ENCODE measurements around the gene CST9. TPM values are rescaled to one million over a fixed set of nuclear protein-coding genes. Genes with fewer than 3 reads are reported as not detected.
A peak's percentile ranks its signal among the peaks of the same experiment; 100 is the strongest.

The CST9 gene
- total and polyA plus RNA-seq, 2 of the 13 experiments (the other 11 are each of a cell fraction or from before 2014, with no cell fraction given) = 0.07 TPM; not detected in 1

- TF ChIP-seq RARA (CRISPR knock-in tag; IDR thresholded peaks at IDR 0.05) (peak; percentile 45; the same call in 1 of the 2 replicates), ONECUT2 (CRISPR knock-in tag; IDR thresholded peaks at IDR 0.05) (no peak), SIX1 (CRISPR knock-in tag; IDR thresholded peaks at IDR 0.05; ENCODE audit: borderline replicate concordance) (no peak), CHD4 (IDR thresholded peaks at IDR 0.05; ENCODE audit: borderline replicate concordance, low read length) (no peak), RAD21 (CRISPR knock-in tag; IDR thresholded peaks at IDR 0.05) (no peak), MLLT10 (CRISPR knock-in tag; IDR thresholded peaks at IDR 0.05) (no peak), SIN3B (IDR thresholded peaks at IDR 0.05; ENCODE audit: low read length) (0 out of 2 replicates have a peak, but pooled peaks have one; percentile 40), SKI (IDR thresholded peaks at IDR 0.05; ENCODE audit: partially characterized antibody) (peak; percentile 74), ZNF263 (CRISPR knock-in tag; IDR thresholded peaks at IDR 0.05) (peak; percentile 74; the same call in 1 of the 2 replicates), CENPBD1 (CRISPR knock-in tag; IDR thresholded peaks at IDR 0.05; ENCODE audit: borderline replicate concordance, low read depth) (no peak), MLX (CRISPR knock-in tag; IDR thresholded peaks at IDR 0.05) (peak; percentile 92), ZNF276 (CRISPR knock-in tag; IDR thresholded peaks at IDR 0.05; ENCODE audit: low read depth) (peak; percentile 78; the same call in 1 of the 2 replicates), PAX8 (CRISPR knock-in tag; IDR thresholded peaks at IDR 0.05; ENCODE audit: borderline replicate concordance) (no peak; the same call in 1 of the 2 replicates), GTF3A (CRISPR knock-in tag; conservative IDR thresholded peaks at IDR 0.05) (no peak), HNF4G (IDR thresholded peaks at IDR 0.05; ENCODE audit: borderline replicate concordance, low read depth, low read length) (0 out of 2 replicates have a peak, but pooled peaks have one; percentile 16), HNF4G (CRISPR knock-in tag; IDR thresholded peaks at IDR 0.05; ENCODE audit: borderline replicate concordance, low read depth) (no peak), NFKB2 (CRISPR knock-in tag; IDR thresholded peaks at IDR 0.05; ENCODE audit: borderline replicate concordance) (no peak; the same call in 1 of the 2 replicates), FOXP1 (IDR thresholded peaks at IDR 0.05) (no peak), FOXP1 (CRISPR knock-in tag; IDR thresholded peaks at IDR 0.05) (no peak), SPEN (CRISPR knock-in tag; IDR thresholded peaks at IDR 0.05; ENCODE audit: low read depth) (peak; percentile 68), ZKSCAN1 (IDR thresholded peaks at IDR 0.05; ENCODE audit: low read length) (no peak), NR2F6 (IDR thresholded peaks at IDR 0.05) (no peak), NR2F6 (CRISPR knock-in tag; IDR thresholded peaks at IDR 0.05) (0 out of 2 replicates have a peak, but pooled peaks have one; percentile 41), MED8 (CRISPR knock-in tag; IDR thresholded peaks at IDR 0.05; ENCODE audit: insufficient replicate concordance) (no peak), ZNF234 (CRISPR knock-in tag; conservative IDR thresholded peaks at IDR 0.05) (0 out of 2 replicates have a peak, but pooled peaks have one; percentile 10), HMG20A (CRISPR knock-in tag; IDR thresholded peaks at IDR 0.05; ENCODE audit: borderline replicate concordance) (no peak), ZFP41 (CRISPR knock-in tag; IDR thresholded peaks at IDR 0.05; ENCODE audit: borderline replicate concordance) (peak; percentile 74; the same call in 1 of the 2 replicates), SOX5 (CRISPR knock-in tag; IDR thresholded peaks at IDR 0.05; ENCODE audit: borderline replicate concordance) (peak; percentile 73), ZNF569 (CRISPR knock-in tag; IDR thresholded peaks at IDR 0.05; ENCODE audit: borderline replicate concordance) (no peak), ZNF740 (CRISPR knock-in tag; IDR thresholded peaks at IDR 0.05) (peak; percentile 54; the same call in 1 of the 2 replicates)
These were observed 18.8 kb downstream of the CST9 start (continued) for GRCh38 chr20:23586735-23587525.

Measured in HepG2 (cell line).